Smooth muscle cell of the brain vasculature (primary cell): ENCODE measurements around the gene CPM.
A peak's percentile ranks its signal among the peaks of the same experiment; 100 is the strongest.

Experiments used
- DNase-seq: peaks from one replicate; pipeline ENCODE4 v3.0.0-alpha.2; 2012; ENCODE audit warnings: low read depth, low spot score

Gene CPM

GRCh38 chr12:68956466-68956865, 23.5 kb upstream of the CPM start:
- DNase-seq: no peak

GRCh38 chr12:68954811-68955210, 21.8 kb upstream of the CPM start:
- DNase-seq: no peak

- no peak for DNase-seq
Observed at GRCh38 chr12:68953536-68953935, 20.6 kb upstream of the CPM start.

- no peak for DNase-seq
Observed at GRCh38 chr12:68951652-68952051, 18.7 kb upstream of the CPM start.

GRCh38 chr12:68950511-68950910, 17.5 kb upstream of the CPM start:
- DNase-seq: no peak

GRCh38 chr12:68945255-68945654, 12.3 kb upstream of the CPM start:
- no peak for DNase-seq

GRCh38 chr12:68944296-68945076, 11.5 kb upstream of the CPM start:
- DNase-seq: no peak

- no peak for DNase-seq
Observed at GRCh38 chr12:68943848-68944247, 10.9 kb upstream of the CPM start.

GRCh38 chr12:68940731-68941130, 7.8 kb upstream of the CPM start:
- DNase-seq: no peak

GRCh38 chr12:68939505-68939904, 6.5 kb upstream of the CPM start:
- no peak for DNase-seq

- DNase-seq: no peak
Observed at GRCh38 chr12:68934392-68934791, 1.4 kb upstream of the CPM start.

- peak; percentile 4 for DNase-seq
Observed at GRCh38 chr12:68932128-68932960, 627 bp downstream of the CPM start.

GRCh38 chr12:68930178-68930577, 2.8 kb downstream of the CPM start:
- DNase-seq: no peak

- no peak for DNase-seq
Observed at GRCh38 chr12:68924546-68924945, 8.4 kb downstream of the CPM start.

GRCh38 chr12:68919581-68920239, 13.3 kb downstream of the CPM start:
- no peak for DNase-seq

- no peak for DNase-seq
Observed at GRCh38 chr12:68918960-68919359, 14.0 kb downstream of the CPM start.

- no peak for DNase-seq
Observed at GRCh38 chr12:68915055-68915454, 17.9 kb downstream of the CPM start.

GRCh38 chr12:68913682-68914081, 19.3 kb downstream of the CPM start:
- no peak for DNase-seq

GRCh38 chr12:68912916-68913315, 20.1 kb downstream of the CPM start:
- no peak for DNase-seq

GRCh38 chr12:68911197-68911718, 21.7 kb downstream of the CPM start:
- DNase-seq: no peak

- DNase-seq: no peak
Observed at GRCh38 chr12:68910128-68910527, 22.8 kb downstream of the CPM start.

GRCh38 chr12:68908076-68908475, 24.9 kb downstream of the CPM start:
- DNase-seq: no peak
